GM12892 (cell line): ENCODE measurements around the gene MRPL17.

ENCODE experiments used
- POLR2A ChIP-seq: IDR thresholded peaks from 2 replicates; pipeline ENCODE4 v1.6.1; 2011; ENCODE audit warnings: low read depth, low read length, control low read depth
- POLR2AphosphoS5 ChIP-seq: IDR thresholded peaks from 2 replicates; pipeline ENCODE4 v1.6.1; 2011; ENCODE audit warnings: low read depth, low read length, control low read depth
- TAF1 ChIP-seq: IDR thresholded peaks from 2 replicates; pipeline ENCODE4 v1.6.1; 2011; ENCODE audit warnings: low read depth, mild to moderate bottlenecking, control low read depth, low read length, borderline replicate concordance

GRCh38 chr11:6663794-6664469, 19.2 kb downstream of the MRPL17 start:
- TF ChIP-seq POLR2A (no peak), TAF1 (no peak), POLR2AphosphoS5 (no peak)
